ENCODE results near the gene WNK2. TPM values are rescaled to one million over a fixed set of nuclear protein-coding genes. Genes with fewer than 3 reads are reported as not detected.
"Not testable (repeated sequence)": the region's sequence is repeated elsewhere in the genome, so short reads cannot be mapped to it uniquely, and the experiment has no call there.

Gene WNK2
- total and polyA plus RNA-seq, 2 donors, result 4.8 to 9.3 TPM

DNA sequence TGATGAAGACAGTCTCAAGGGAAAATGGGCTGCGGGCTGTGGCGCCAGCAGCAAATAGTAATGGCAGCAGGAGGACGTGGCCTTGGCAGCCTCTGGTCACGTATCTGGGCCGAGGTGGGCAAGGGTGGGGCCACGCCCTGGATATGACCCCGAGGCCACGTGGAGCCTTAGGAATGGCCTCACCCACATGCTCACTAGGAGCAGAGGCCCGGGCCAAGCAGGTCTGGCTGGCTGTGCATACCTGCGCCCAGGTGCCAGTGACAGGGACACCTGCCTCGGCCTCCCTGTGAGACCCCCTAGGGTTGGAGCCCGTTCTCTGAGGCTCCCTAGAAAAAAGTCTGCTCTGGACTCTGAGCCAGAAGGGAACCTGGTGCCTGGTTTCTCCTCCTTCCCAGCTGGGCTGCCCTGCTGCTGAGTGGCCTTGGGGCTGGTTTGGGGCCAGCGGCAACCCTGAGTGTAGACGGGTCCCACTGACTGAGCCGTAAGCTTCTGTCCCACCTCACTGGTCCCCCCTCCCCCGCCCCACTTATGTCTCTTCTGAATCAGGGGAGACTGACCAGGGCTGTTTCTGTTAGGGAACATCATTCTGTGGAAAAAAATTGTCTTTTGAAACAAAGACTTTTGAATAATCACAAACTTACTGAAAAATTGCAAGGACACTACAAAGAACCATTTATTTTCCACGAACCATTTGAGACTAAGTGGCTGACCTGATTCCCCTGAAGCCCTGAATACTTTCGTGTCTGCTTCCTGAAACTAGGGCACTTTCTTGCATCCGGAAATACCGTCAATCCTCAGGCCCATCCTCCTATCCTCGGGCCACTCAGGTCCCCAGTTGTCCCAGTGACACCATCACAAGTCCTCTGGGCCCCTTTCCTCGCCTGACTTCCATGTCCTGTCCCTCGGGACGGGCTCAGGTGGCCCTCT lies 60.8 kb downstream of the WNK2 start:
- Histone ChIP-seq H3K4me1 (ENCODE audit: insufficient read depth) (no peaks in the 10 kb centered on the region), H3K27ac (ENCODE audit: low read depth) (no peak overlapping the region), H3K36me3 (ENCODE audit: insufficient read depth) (no peaks in the 10 kb centered on the region), H3K4me3 (ENCODE audit: low read depth, low read length) (no peak overlapping the region)
- no peak for DNase-seq (ENCODE audit: extremely low spot score)
- 81% methylated on average over 24 of the region's 24 CpGs for WGBS

DNA sequence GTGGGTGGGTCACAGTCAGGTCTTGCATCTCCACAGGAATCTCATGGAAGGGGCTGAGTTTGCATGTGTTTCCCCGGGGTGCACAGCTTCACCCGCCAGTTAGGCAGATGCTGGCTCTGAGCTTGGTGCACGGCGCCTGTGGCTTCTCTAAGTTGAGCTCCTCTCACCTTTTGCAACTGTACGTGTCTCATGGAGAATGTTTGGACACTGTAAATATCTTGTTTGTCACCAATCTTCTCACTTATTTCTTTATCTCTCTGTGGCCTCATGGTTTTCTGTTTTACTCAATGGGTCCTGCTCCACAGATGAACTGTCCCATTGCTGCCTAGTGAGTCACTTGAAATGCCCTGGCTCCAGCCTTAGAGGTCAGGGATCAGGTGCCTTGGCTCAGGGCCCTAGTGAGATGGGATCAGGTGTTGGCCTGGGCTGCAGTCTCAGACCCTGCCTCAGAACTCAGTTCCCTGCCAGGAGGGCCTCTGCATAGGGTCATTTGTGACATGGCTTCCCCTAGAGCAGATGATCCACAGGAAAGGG lies 61.6 kb downstream of the WNK2 start:
- DNase-seq (ENCODE audit: extremely low spot score), result no peak
- Histone ChIP-seq H3K36me3 (ENCODE audit: insufficient read depth) (no peaks in the 10 kb centered on the region), H3K4me1 (ENCODE audit: insufficient read depth) (no peaks in the 10 kb centered on the region), H3K27ac (ENCODE audit: low read depth) (no peak overlapping the region), H3K4me3 (ENCODE audit: low read depth, low read length) (no peak overlapping the region)
- WGBS, result 92% methylated on average over 5 of the region's 5 CpGs

DNA sequence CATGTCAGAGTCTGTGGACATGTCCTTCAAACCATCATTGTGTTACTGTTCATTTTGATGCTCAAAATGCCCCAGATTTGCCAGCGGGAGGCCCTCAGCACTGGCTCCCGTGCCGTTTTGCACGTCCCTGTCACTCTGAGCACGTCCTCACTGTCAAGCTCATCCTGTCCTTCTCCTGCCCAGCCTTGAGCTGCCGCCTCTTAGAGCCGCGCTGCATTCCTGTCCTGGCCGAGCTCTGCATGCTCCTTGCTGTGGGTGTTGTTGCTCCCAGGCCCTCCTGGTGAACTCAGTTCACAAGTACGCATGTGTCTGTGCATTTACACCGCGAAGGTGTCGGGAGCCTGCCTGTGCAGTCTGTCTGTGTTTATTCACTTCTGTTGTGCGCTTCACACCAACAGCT lies 62.2 kb downstream of the WNK2 start:
- DNase-seq (ENCODE audit: extremely low spot score), result no peak
- 91% methylated on average over 14 of the region's 14 CpGs for WGBS
- Histone ChIP-seq H3K36me3 (ENCODE audit: insufficient read depth) (no peaks in the 10 kb centered on the region), H3K4me1 (ENCODE audit: insufficient read depth) (no peaks in the 10 kb centered on the region), H3K27ac (ENCODE audit: low read depth) (no peak overlapping the region), H3K4me3 (ENCODE audit: low read depth, low read length) (no peak overlapping the region)

DNA sequence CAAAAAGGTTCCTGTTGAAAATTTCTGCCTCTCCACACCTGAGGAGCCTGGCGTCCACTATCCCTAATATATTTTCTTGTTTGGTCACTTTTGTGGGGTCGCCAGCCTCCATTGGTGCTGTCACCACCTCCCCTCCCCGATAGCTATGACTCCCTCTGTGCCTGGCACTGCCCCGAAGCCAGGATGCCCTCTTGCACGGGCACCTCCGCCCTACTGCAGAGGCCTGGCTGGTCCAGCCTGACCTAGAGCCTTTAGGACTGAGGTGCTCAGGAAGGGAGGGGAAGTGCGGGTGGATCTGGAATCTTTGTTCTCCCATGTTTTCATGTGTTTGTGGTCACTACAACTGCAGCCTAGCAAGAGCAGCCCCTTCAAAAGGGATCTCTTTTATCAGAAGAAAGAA lies 62.6 kb downstream of the WNK2 start:
- Histone ChIP-seq H3K27ac (ENCODE audit: low read depth) (no peak overlapping the region), H3K4me1 (ENCODE audit: insufficient read depth) (no peaks in the 10 kb centered on the region), H3K36me3 (ENCODE audit: insufficient read depth) (no peaks in the 10 kb centered on the region), H3K4me3 (ENCODE audit: low read depth, low read length) (no peak overlapping the region)
- no peak for DNase-seq (ENCODE audit: extremely low spot score)
- WGBS, result 93% methylated on average over 7 of the region's 7 CpGs

DNA sequence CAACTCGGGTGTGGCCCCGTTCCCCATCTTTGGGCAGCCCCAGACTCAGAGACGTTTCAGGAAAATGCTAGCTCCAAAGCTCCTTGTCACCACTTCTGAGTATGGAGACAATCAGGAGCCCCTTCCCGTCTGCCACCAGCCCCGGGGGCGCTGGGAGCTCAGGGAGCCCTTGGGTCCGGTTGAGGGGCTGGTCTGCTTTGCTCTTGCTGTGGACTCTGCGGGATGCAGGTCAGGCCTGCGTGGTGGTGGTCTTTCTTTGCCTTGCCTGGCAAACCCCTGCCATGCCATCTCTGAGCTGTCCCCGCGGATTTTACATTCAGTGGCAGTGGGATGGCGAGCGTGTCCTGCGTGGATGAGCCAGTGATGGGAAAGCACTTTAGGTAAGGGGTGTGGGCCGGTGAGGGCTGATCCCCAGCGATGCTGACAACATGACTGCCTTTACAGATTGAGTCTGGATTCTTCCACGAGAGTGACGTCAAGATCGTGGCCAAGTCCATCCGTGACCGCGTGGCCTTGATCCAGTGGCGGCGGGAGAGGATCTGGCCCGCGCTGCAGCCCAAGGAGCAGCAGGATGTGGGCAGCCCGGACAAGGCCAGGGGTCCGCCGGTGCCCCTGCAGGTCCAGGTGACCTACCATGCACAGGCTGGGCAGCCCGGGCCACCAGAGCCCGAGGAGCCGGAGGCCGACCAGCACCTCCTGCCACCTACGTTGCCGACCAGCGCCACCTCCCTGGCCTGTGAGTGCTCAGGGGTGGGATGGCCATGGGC lies 63.3 kb downstream of the WNK2 start:
- Histone ChIP-seq H3K27ac (ENCODE audit: low read depth) (no peak overlapping the region), H3K4me1 (ENCODE audit: insufficient read depth) (no peaks in the 10 kb centered on the region), H3K36me3 (ENCODE audit: insufficient read depth) (no peaks in the 10 kb centered on the region), H3K4me3 (ENCODE audit: low read depth, low read length) (no peak overlapping the region)
- DNase-seq (ENCODE audit: extremely low spot score), result no peak
- 95% methylated on average over 36 of the region's 36 CpGs for WGBS

- Histone ChIP-seq H3K36me3 (ENCODE audit: insufficient read depth) (no peaks in the 10 kb centered on the region), H3K4me3 (ENCODE audit: low read depth, low read length) (no peak overlapping the region), H3K27ac (ENCODE audit: low read depth) (no peak overlapping the region), H3K4me1 (ENCODE audit: insufficient read depth) (no peaks in the 10 kb centered on the region)
- WGBS, result 84% methylated on average over 9 of the region's 9 CpGs
- DNase-seq (ENCODE audit: extremely low spot score), result no peak
These were observed 64.0 kb downstream of the WNK2 start for GRCh38 chr9:93247892-93248291.

DNA sequence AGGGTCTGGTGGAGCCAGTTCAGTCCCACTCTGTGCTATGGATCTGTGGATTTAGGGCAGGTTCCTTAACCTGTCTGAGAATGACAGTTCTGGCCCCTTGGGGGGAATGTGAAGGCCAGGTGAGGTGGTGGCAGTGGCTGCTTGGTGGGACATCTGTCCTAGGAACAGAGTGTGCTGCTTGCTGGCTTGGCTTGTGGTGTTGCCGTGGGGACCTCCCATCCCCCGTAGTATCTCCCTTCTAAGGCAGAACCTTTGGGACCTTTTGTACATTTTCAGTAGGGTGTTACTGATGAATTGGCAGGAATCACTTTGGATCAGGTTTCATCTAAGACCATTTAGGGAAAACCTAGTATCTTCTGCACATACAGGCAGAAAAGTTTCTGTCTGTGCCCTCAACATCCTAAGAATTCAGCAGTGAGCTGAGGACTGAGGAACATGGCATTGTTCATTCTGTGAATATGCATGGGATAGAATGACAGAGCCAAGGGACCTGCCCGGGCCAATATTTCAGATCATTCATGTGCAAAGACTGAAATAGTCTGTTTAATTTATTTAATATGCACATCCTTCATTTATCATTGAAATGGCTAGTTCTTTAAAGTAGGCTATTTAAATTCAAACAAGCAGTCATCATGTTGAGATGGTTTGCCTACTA lies 64.6 kb downstream of the WNK2 start:
- no peak overlapping the region for H3K27ac ChIP-seq (ENCODE audit: low read depth)
- WGBS, result 79% methylated on average over 3 of the region's 3 CpGs
- H3K4me3 ChIP-seq (ENCODE audit: low read depth, low read length), result no peak overlapping the region
- no peak for DNase-seq (ENCODE audit: extremely low spot score)
- H3K4me1 ChIP-seq (ENCODE audit: insufficient read depth), result no peaks in the 10 kb centered on the region
- H3K36me3 ChIP-seq (ENCODE audit: insufficient read depth), result no peaks in the 10 kb centered on the region

DNA sequence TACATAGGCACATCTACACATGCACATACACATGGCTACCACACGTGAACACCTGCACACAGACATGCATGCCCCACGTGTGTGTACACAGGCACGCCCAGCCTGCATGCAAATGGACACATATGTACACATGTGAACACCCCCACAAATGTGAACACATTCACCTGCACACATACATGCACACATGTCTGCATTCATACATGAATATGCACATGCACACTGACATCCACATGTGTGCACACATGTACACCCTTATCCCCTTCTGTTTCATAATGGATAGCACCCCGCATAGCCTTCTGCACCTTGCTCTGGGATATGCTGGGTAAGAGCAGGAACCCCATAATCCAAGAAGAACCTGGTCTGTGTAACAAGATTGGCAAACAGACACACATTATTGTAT lies 66.2 kb downstream of the WNK2 start:
- no peaks in the 10 kb centered on the region for H3K36me3 ChIP-seq (ENCODE audit: insufficient read depth)
- no peak overlapping the region for H3K27ac ChIP-seq (ENCODE audit: low read depth)
- no peak overlapping the region for H3K4me3 ChIP-seq (ENCODE audit: low read depth, low read length)
- WGBS, result 96% methylated on average over 4 of the region's 4 CpGs
- no peaks in the 10 kb centered on the region for H3K4me1 ChIP-seq (ENCODE audit: insufficient read depth)
- no peak for DNase-seq (ENCODE audit: extremely low spot score)

DNA sequence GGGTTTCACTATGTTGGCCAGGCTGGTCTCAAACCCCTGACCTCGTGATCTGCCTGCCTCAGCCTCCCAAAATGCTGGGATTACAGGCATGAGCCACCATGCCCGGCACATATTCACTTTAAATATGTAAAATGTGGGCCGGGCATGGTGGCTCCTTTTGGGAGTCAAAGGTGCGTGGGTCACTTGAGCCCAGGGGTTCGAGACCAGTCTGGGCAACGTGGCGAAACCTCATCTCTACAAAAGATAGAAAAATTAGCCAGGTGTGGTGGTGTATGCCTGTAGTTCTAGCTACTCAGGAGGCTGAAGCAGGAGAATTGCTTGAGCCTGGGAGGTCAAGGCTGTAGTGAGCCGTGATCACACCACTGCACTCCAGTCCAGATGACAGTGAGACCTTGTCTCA lies 67.4 kb downstream of the WNK2 start:
- DNase-seq (ENCODE audit: extremely low spot score); H3K27ac ChIP-seq (ENCODE audit: low read depth); H3K4me3 ChIP-seq (ENCODE audit: low read depth, low read length); H3K36me3 ChIP-seq (ENCODE audit: insufficient read depth); H3K4me1 ChIP-seq (ENCODE audit: insufficient read depth): not testable (repeated sequence)
- WGBS, result 95% methylated on average over 8 of the region's 8 CpGs

GRCh38 chr9:93252116-93252780 lies 68.3 kb downstream of the WNK2 start:
- DNase-seq (ENCODE audit: extremely low spot score), result no peak
- H3K36me3 ChIP-seq (ENCODE audit: insufficient read depth), result no peaks in the 10 kb centered on the region
- H3K27ac ChIP-seq (ENCODE audit: low read depth), result no peak overlapping the region
- no peak overlapping the region for H3K4me3 ChIP-seq (ENCODE audit: low read depth, low read length)
- WGBS, result 88% methylated on average over 14 of the region's 14 CpGs
- no peaks in the 10 kb centered on the region for H3K4me1 ChIP-seq (ENCODE audit: insufficient read depth)

DNA sequence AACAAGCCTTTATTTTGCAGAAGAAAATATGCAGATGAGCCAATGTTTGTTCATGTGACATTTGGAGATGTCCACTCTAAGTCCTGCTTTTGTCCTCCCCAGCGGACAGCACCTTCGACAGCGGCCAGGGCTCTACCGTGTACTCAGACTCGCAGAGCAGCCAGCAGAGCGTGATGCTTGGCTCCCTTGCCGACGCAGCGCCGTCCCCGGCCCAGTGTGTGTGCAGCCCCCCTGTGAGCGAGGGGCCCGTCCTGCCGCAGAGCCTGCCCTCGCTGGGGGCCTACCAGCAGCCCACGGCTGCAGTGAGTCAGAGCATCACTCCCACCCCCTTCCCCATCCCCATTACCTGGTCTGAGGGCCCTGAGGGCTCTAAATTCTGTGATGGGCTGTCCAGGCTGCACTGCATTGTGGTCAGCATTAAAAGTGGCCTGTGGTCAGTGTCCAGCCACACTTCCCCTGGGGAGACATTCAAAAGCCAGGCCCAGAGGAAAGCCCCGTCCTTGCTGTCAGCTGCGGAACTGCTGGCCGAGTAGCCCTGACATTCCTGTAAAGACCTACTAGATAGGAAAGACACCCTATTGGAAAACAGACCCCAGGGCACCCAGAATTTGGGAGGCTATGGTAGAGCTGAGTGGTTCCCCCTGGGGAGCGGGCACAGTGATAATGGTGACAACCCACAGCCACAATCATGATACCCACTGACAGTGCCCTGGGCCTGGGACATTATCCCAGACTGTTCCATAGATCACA lies 69.0 kb downstream of the WNK2 start:
- H3K4me3 ChIP-seq (ENCODE audit: low read depth, low read length), result no peak overlapping the region
- no peaks in the 10 kb centered on the region for H3K4me1 ChIP-seq (ENCODE audit: insufficient read depth)
- 72% methylated on average over 20 of the region's 20 CpGs for WGBS
- DNase-seq (ENCODE audit: extremely low spot score), result no peak
- no peak overlapping the region for H3K27ac ChIP-seq (ENCODE audit: low read depth)
- H3K36me3 ChIP-seq (ENCODE audit: insufficient read depth), result no peaks in the 10 kb centered on the region

DNA sequence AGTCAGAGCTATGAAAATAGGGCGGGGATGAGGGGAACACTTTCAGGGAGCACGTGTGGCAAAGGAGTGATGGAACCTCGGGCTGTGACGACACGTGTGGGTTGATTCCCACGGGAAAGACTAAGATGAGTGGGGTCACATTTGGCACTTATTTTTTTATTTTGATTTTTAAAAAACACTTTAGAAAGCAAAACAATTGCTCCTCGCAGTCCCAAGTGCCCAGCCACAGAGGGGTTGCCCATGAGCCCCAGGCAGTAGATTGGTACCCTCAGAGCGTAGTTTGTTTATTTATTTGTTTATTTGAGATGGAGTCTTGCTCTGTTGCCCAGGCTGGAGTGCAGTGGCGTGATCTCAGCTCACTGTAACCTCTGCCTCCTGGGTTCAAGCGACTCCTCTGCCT lies 69.7 kb downstream of the WNK2 start:
- no peak for DNase-seq (ENCODE audit: extremely low spot score)
- Histone ChIP-seq H3K36me3 (ENCODE audit: insufficient read depth) (no peaks in the 10 kb centered on the region), H3K4me3 (ENCODE audit: low read depth, low read length) (no peak overlapping the region), H3K27ac (ENCODE audit: low read depth) (no peak overlapping the region), H3K4me1 (ENCODE audit: insufficient read depth) (no peaks in the 10 kb centered on the region)
- 92% methylated on average over 10 of the region's 10 CpGs for WGBS
